ENCODE measurements around the gene TEFM.
"Not testable (repeated sequence)": the region's sequence is repeated elsewhere in the genome, so short reads cannot be mapped to it uniquely, and the experiment has no call there.

Gene TEFM

DNA sequence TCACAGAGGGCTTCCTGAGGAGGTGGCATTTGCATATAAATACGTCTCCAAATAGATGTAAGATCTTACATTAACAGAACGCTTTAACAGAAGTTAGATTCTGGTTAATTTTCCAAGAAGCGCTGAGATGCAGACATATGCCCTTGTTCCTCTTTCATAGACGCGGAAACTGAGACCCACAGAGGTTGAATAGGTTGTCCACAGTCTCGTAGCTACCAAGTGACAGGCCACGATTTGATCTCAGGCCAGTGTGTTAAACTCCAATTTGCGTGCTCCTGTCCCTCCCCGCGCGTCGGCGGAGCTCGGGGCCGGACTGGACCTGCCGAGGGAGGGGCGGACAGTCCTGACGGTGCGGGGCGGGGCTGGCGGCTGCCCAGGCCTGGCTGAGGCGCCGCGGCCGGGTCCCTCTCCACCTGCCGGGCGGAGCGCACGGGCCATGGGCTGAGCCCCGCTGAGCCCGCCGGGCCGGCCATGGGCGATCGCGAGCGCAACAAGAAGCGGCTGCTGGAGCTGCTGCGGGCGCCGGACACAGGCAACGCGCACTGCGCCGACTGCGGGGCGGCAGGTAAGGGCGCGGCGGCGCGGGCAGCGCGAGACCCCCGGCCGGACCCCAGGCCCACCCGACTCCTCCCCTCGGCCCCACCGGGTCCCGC, 15.6 kb upstream of the TEFM start, which contains the start of gene ADAP2:
Gene ADAP2, plus strand, starts transcription at position 402 of the 653 bp plus-strand sequence. Its CDS starts 70 bp downstream, at position 472.
- DNase-seq (ENCODE audit: low spot score), result peak; percentile 44

DNA sequence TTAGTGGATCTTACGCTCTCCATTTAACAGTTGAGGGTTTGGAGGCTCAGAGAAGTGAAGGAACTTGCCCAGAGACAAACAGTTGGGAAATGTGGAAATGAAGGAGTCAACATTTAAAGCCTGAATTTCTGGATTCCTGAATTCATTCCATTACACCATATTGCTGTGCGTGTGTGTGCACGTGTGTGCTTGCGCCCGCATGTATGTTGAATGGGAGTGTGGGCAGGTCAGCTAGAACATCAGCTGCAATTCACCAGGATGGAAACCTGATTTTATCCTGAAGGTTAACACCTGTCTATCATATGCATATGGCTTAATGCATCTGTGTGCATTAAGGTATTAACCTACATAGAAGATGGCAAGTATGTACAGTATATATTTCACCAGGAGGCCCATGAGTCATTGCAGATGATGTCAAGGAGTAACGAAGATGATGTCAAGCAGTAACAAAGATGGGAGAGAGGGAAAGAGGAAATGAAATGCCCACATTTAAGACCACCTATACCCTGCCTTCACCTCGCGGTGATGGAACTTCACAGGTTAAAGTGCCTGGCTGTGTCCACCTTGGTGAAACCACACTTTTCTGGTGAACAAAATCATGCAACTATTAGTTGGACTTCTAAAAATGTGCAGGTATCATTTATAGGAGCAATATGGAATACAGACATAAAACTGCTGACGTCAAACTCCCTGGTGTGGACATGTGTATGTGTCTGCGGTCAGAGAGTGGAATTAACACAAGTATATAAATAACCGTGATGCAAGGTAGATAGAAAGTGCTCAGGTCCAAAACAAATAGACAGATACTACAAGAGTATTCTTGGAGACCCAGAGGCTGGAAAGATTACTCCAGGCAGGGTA, 14.9 kb upstream of the TEFM start:
- no peak for DNase-seq (ENCODE audit: low spot score)

DNA sequence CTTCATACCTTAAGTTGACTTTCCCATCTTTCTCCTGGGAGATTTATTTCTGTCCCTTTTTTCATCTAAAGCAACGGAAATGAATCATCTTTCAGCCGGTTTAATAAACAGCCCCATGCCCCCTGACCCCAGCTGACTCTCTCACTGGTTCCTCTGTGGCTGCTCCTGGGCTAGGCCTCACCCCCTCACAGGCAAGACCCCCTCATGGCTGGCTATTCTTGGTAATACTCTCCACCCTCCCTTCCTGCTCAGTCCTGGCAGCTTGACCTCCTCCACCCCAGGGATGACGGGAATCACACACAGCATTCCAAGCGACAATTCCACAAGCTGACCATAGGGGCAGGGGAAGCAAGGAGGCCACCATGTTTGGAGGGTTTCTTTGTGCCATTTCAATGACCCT, 14.2 kb upstream of the TEFM start:
- DNase-seq (ENCODE audit: low spot score), result no peak

DNA sequence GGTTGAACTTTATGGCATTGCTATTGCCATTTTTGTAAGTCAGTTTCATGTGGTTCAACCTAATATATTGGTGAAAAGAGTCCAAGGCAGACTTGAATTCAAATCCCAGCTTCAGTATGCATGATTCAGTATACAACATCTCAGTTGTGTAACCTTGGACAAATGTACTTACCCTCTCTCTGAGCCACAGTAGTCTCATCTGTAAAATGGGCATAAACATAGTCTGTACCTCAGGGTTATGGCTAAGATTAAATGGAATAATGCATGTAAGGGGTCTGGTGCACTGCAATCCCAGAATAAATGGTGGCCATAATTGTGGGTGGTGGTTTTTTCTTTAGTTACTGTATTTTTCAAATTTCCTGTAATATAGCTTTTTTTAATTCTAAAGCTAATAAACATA, 11.0 kb upstream of the TEFM start:
- no peak for DNase-seq (ENCODE audit: low spot score)

DNA sequence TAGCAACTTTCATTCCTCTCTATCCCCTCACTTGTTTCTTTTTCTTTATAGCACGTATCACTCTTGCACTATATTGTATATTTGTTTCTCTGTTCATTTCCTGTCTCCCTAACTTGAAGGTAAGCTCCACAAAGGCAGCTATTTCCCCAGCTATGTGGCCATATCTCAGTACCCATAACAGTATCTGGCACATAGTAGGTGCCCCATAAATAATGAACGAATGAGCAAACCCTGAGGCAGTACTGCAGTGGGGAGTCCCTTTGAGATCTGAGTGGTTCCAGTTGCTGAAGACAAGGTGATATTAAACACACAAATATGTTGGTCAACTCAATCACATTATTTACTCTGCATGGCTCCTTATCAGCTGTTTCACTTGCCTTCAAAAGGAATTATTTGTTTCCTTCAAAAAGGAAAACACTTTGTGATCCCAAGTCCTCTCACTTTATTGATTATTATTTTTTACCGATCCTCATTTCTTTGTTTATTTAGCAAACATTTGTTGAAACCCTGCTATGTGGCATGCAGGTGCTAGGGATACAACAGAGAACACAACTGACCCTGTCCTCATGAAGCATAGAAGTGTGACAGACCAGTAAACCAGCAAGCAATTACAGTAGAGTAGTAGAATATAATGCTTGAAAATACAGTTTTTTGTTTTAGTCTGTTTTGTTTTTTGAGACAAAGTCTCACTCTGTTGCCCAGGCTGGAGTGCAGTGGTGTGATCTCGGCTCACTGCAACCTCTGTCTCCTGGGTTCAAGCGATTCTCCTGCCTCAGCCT, 10.0 kb upstream of the TEFM start:
- DNase-seq (ENCODE audit: low spot score), result no peak

DNA sequence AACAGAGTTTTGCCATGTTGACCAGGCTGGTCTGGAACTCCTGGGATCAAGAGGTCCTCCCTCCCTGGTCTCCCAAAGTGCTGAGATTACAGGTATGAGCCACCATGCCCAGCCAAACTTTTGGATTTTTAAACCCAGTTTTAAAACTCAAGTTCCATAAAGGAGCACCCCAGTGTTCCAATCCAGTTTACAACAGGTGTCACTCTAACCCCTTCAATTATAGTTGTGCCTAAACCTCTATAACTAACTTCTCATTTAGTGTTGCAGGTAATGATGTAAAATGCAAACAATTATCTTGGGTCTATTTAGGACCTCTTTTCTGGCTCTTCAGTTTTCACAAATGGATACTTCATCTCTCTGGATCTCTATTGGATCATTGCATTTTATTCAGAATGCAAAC, 7.9 kb upstream of the TEFM start:
- no peak for DNase-seq (ENCODE audit: low spot score)

DNA sequence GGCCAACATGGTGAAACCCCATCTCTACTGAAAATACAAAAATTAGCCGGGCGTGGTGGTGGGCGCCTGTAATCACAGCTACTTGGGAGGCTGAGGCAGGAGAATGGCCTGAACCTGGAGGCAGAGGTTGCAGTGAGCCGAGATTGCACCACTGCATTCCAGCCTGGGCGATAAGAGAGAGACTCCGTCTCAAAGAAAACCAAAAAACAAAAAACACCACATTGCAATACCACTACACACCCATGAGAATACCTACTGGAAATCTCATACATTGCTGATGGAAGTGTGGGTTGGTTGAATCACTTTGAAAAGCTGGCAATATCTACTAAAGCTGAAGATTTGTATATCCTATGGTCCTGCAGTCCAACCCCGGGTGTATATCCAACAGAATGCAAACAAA, 4.1 kb upstream of the TEFM start:
- DNase-seq (ENCODE audit: low spot score), result not testable (repeated sequence)

DNA sequence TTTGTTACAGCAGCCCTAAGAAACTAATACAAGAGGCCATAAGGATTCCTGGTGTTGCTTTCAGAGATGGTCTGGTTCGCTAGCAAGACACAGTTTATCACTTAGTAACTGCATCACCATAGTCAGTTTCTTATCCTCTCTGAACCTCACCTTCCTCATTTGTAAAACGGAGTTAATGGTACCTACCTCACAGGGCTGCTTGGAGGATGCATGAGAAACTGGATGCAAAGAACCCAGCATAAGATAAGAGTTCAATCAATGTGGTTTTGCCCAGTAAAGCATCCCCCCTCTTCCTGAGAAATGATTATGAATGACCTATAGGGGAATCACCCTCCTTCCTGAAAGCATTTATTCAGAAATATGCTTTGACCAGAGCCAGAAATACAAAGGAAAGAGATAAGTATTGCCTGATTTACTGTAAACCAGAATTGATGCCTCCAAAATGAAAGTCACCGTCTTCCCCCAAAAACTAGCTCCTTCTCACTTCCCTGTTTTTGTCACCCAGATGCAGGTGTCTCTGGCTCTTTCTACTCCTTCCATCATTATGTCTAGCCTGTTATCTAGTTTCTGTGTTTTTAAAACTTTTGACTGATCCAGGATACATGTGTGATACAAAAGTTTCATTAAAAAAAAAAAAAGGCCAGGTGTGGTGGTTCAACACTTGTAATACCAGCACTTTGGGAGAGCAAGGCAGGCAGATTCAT, 2.8 kb upstream of the TEFM start:
- no peak for DNase-seq (ENCODE audit: low spot score)

DNA sequence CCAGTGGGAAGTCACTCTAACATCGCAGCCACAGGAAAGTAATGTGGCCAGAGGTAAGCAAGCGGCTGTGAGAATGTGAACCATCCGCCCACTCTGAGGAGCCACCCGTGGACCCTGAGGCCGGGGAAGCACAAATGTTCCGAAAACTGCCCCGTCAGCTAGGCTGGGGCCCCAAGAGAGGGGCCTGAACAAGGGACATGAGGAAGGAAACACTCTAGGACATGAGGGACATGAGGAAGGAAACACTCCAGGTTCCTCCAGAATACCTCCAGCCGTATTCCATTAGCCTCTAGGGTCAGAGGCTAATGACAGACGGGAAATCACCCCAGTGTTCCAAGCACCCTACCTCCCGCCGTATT, 317 bp downstream of the TEFM start:
- peak; percentile 5 for DNase-seq (ENCODE audit: low spot score)

DNA sequence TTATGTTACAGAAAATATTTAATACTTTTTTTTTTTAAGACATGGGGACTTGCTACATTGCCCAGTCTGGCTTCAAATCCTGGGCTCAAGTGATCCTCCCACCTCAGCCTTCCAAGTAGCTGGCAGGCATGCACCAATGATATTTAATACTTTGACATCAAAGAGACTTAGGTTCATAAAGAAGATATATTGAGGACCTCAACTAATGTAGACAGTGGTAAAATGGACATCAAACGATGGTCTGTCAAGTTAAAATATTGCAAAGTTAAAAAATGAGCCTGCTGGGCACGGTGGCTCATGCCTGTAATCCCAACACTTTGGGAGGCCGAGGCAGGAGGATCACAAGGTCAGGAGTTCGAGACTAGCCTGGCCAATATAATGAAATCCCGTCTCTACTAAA, 8.7 kb downstream of the TEFM start:
- no peak for DNase-seq (ENCODE audit: low spot score)

DNA sequence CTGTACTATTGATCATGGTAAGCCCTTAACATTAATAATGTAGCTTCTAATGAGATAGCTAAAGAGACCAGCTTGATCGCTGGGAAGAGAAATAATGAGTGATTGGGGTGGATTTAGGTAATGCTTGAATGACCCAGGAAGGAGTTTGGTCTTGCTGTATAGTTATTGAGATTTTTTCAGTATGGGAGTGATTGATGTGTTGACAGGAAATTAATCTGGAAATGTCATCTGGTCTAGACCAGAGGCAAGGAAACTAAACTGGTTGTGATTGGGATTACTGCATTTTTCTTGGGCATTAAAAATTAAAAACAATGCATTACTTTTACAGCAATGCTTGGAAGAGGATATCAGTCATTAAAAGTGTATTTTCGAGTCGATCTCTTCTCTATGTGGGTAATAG, 11.8 kb downstream of the TEFM start:
- DNase-seq (ENCODE audit: low spot score), result no peak

DNA sequence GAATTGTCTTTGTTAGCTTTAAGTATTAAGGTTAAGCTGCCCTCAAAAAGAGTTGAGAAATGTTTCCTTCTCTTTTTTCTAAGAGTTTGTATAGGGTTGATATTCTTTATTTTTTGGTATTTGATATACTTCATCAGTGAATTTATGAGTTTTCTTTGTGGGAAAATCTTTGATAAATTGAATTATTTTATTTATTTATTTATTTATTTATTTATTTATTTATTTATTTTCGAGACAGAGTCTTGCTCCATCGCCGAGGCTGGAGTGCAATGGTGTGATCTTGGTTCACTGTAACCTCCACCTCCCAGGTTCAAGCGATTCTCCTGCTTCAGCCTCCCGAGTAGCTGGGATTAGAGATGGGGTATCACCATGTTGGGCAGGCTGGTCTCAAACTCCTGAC, 19.9 kb downstream of the TEFM start:
- no peak for DNase-seq (ENCODE audit: low spot score)

DNA sequence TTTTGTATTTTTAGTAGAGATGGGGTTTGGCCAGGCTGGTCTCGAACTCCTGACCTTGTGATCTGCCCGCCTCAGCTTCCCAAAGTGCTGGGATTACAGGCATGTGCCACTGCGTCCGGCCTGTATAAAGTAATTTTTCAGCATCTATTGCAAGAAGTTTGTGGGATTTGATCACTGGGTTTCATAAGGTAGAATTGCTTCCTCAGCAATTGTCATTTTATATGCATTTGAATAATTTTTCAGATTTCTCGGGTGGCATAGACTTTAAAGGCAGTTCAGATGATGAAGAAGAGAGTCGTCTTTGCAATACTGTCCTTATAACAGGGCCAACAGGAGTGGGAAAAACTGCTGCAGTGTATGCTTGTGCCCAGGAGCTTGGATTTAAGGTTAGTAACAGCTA, 37.0 kb downstream of the TEFM start:
- no peak for DNase-seq (ENCODE audit: low spot score)

DNA sequence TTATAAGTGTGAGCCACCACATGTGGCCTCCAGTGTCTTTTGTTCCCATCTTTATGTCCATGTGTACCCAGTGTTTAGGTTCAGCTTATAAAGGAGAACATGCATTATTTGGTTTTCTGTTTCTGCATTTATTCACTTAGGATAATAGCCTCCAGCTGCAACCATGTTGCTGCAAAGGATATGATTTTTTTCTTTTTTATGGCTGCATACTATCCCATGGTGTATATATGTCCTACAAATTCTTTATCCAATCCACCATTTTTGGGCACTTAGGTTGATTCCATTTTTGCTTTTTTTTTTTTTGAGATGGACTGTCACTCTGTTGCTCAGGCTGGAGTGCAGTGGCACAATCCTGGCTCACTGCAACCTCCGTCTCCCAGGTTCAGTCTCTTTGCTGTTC, 41.4 kb downstream of the TEFM start:
- DNase-seq (ENCODE audit: low spot score), result no peak

DNA sequence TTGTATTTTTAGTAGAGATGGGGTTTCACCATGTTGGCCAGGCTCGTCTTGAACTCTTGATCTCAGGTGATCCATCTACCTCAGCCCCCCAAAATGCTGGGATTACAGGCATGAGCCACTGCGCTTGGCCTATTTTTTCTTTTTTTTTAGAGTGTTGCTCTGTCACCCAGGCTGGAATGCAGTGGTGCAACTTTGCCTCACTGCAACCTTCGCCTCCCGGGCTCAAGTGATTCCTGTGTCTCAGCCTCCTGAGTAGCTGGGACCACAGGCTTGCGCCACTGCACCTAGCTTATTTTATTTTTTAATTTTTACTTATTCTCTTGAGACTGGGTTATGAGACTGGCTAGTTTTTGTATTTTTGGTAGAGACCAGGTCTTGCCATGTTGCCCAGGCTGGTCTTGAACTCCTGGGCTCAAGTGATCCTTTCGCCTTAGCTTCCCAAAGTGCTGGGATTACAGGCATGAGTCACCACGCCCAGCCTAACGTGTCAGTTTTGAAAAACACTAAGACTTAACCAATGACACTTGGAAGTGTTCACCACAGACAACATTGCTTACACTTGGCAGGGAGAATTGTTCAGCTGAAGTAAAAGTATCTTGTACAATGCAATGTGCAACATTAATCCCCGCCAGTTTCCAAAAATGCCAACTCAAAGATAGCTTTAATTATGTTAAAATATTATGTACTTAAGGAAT, 47.3 kb downstream of the TEFM start:
- DNase-seq (ENCODE audit: low spot score), result no peak

DNA sequence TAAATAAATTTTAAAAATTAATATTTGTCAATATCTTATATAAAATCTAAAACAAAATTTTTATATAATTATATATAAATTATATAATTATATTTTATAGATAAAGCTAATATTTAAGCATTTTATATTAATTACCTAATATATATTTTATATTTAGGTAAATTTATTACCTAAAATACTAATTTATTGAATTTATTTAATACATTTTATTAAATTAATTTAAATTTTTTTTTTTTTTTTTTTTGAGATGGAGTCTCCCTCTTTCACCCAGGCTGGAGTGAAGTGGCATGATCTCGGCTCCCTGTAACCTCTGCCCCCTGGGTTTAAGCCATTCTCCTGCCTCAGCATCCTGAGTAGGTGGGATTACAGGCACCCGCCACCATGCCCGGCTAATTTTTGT, 51.9 kb downstream of the TEFM start:
- no peak for DNase-seq (ENCODE audit: low spot score)
